DND-41 (cell line): ENCODE data around the gene GJD2.

ENCODE experiments used
- ATAC-seq: fragments of 200-7000 bp; cut with Tn5 transposase; 3 replicates; pipeline ENCODE4 v1.9.1; 2021; ENCODE audit warnings: low read depth; ENCODE audit not compliant: insufficient read depth
- DNase-seq: peaks from one replicate; pipeline ENCODE4 v3.0.0-alpha.2; 2020
- H2AFZ ChIP-seq: 2 replicates; pipeline ENCODE4 v1.6.0; 2012; ENCODE audit warnings: low read depth, low read length
- H3K27ac ChIP-seq: 2 replicates; pipeline ENCODE4 v1.5.1; 2012; ENCODE audit warnings: low read length, inconsistent platforms
- H3K27me3 ChIP-seq: fragments of 200-600 bp; sonication (generic); 2 replicates; pipeline ENCODE4 v1.6.0; 2012; ENCODE audit warnings: low read length, mild to moderate bottlenecking, inconsistent platforms; ENCODE audit not compliant: insufficient read depth, poor library complexity
- H3K36me3 ChIP-seq: 2 replicates; pipeline ENCODE4 v1.5.1; 2012; ENCODE audit warnings: low read length, inconsistent platforms; ENCODE audit not compliant: insufficient read depth
- H3K4me1 ChIP-seq: 2 replicates; pipeline ENCODE4 v1.5.1; 2012; ENCODE audit warnings: mild to moderate bottlenecking, low read length; ENCODE audit not compliant: insufficient read depth
- H3K4me2 ChIP-seq: 2 replicates; pipeline ENCODE4 v1.6.0; 2012; ENCODE audit warnings: mild to moderate bottlenecking, moderate library complexity, low read length, inconsistent platforms; ENCODE audit not compliant: insufficient read depth
- H3K4me3 ChIP-seq, 2 experiments: fragments of 200-600 bp in 1 of 2; shearing (Covaris generic) in 1 of 2; 2 replicates each; pipeline ENCODE4 v1.5.1; 2012 to 2016; ENCODE audit warnings: inconsistent platforms in 2 of 2, low read length in 2 of 2, mild to moderate bottlenecking in 2 of 2, low read depth in 1 of 2, moderate library complexity in 1 of 2
- H3K79me2 ChIP-seq: 2 replicates; pipeline ENCODE4 v1.6.0; 2012; ENCODE audit warnings: low read length, inconsistent platforms; ENCODE audit not compliant: insufficient read depth
- H3K9ac ChIP-seq: 2 replicates; pipeline ENCODE4 v1.6.0; 2012; ENCODE audit warnings: low read depth, mild to moderate bottlenecking, inconsistent platforms, low read length, moderate library complexity
- H3K9me3 ChIP-seq: 2 replicates; pipeline ENCODE4 v1.5.1; 2012; ENCODE audit warnings: low read length, moderate library complexity, mild to moderate bottlenecking, inconsistent platforms; ENCODE audit not compliant: insufficient read depth, severe bottlenecking
- H4K20me1 ChIP-seq: 2 replicates; pipeline ENCODE4 v1.6.0; 2012; ENCODE audit warnings: low read length; ENCODE audit not compliant: insufficient read depth
- EZH2 ChIP-seq: IDR thresholded peaks from 3 replicates; pipeline ENCODE4 v1.6.1; 2012; ENCODE audit warnings: borderline replicate concordance, low read depth, mild to moderate bottlenecking, moderate library complexity, low read length, inconsistent platforms; ENCODE audit not compliant: severe bottlenecking
- TF ChIP-seq, protein P1 (sequence below): IDR thresholded peaks from 2 replicates; pipeline ENCODE4 v1.5.1; 2012; ENCODE audit warnings: borderline replicate concordance, low read length, moderate library complexity, mild to moderate bottlenecking; ENCODE audit not compliant: poor library complexity, severe bottlenecking; ENCODE audit errors: extremely low read depth

Gene GJD2

DNA sequence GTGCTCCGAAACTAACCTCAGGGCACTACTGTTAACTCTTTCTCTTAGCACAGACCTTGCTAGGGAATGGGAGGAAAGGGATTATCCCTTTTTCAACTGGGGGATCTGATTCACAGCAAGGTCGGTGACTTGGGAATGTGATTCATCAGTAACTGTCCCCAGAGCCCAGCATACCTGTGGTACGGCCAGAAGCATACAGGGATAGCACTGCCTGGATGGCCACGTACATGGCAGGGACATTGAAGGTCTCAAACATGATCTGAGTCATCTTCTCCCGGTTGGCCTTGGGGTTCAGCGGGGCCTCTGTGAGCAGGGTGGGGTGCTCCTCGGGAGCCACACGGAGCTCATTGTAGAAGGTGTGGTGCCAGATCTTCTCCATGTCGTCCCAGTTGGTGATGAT, 38.3 kb upstream of the GJD2 start:
- peaks cover 7% of the 10 kb centered on the region for H3K27me3 ChIP-seq
- DNase-seq (no peak), ATAC-seq (no peak)
- H3K79me2 ChIP-seq = no peaks in the 10 kb centered on the region
- no peak overlapping the region for H3K4me3 ChIP-seq
- no peaks in the 10 kb centered on the region for H3K9me3 ChIP-seq
- no peak overlapping the region for H3K4me2 ChIP-seq
- H2AFZ ChIP-seq = no peak overlapping the region
- no peaks in the 10 kb centered on the region for H4K20me1 ChIP-seq
- H3K27ac ChIP-seq = no peak overlapping the region
- H3K4me1 ChIP-seq = no peaks in the 10 kb centered on the region
- no peaks in the 10 kb centered on the region for H3K36me3 ChIP-seq
- no peak overlapping the region for H3K9ac ChIP-seq
- no peak for TF ChIP-seq EZH2
- TF ChIP-seq, protein P1, sequence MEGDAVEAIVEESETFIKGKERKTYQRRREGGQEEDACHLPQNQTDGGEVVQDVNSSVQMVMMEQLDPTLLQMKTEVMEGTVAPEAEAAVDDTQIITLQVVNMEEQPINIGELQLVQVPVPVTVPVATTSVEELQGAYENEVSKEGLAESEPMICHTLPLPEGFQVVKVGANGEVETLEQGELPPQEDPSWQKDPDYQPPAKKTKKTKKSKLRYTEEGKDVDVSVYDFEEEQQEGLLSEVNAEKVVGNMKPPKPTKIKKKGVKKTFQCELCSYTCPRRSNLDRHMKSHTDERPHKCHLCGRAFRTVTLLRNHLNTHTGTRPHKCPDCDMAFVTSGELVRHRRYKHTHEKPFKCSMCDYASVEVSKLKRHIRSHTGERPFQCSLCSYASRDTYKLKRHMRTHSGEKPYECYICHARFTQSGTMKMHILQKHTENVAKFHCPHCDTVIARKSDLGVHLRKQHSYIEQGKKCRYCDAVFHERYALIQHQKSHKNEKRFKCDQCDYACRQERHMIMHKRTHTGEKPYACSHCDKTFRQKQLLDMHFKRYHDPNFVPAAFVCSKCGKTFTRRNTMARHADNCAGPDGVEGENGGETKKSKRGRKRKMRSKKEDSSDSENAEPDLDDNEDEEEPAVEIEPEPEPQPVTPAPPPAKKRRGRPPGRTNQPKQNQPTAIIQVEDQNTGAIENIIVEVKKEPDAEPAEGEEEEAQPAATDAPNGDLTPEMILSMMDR = no peak

DNA sequence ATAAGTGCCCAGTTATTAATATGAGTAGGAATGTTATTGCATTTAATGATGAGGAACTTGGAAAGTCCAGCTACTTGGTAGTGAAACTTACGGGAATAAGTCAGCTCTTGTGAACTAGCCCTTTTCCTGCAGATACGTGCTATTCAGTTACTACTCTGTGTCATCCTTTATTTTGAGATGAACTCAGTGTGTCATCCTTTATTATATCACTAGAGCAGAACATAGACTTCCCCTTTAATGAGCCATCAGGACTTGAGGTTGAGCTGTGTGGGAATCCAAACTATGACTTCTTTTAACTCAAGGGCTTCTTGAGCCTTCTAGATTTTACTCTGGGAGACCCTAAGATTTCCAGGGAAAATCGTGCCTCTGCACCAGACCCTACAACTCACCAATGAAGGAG, 36.9 kb upstream of the GJD2 start:
- Histone ChIP-seq H4K20me1 (no peaks in the 10 kb centered on the region), H2AFZ (no peak overlapping the region), H3K36me3 (no peaks in the 10 kb centered on the region), H3K4me3 (no peak overlapping the region), H3K79me2 (no peaks in the 10 kb centered on the region), H3K9ac (no peak overlapping the region), H3K4me2 (no peak overlapping the region), H3K4me1 (no peaks in the 10 kb centered on the region), H3K27ac (no peak overlapping the region), H3K9me3 (no peaks in the 10 kb centered on the region), H3K27me3 (no peaks in the 10 kb centered on the region)
- TF ChIP-seq, protein P1 = no peak
- no peak for TF ChIP-seq EZH2
- DNase-seq (no peak), ATAC-seq (no peak)

GRCh38 chr15:34790121-34790520, 35.3 kb upstream of the GJD2 start:
- DNase-seq (no peak), ATAC-seq (no peak)
- no peak for TF ChIP-seq EZH2
- TF ChIP-seq, protein P1 = no peak
- Histone ChIP-seq H4K20me1 (no peaks in the 10 kb centered on the region), H3K4me1 (no peaks in the 10 kb centered on the region), H3K9ac (no peak overlapping the region), H3K9me3 (no peaks in the 10 kb centered on the region), H3K27ac (no peak overlapping the region), H2AFZ (no peak overlapping the region), H3K79me2 (no peaks in the 10 kb centered on the region), H3K4me2 (no peak overlapping the region), H3K36me3 (no peaks in the 10 kb centered on the region), H3K27me3 (no peaks in the 10 kb centered on the region), H3K4me3 (no peak overlapping the region)

- TF ChIP-seq, protein P1 = no peak
- no peak for TF ChIP-seq EZH2
- no peaks in the 10 kb centered on the region for H4K20me1 ChIP-seq
- H3K4me2 ChIP-seq = no peak overlapping the region
- H3K27ac ChIP-seq = no peak overlapping the region
- H3K9ac ChIP-seq = no peak overlapping the region
- H3K4me3 ChIP-seq = no peak overlapping the region
- no peaks in the 10 kb centered on the region for H3K9me3 ChIP-seq
- H3K27me3 ChIP-seq = no peaks in the 10 kb centered on the region
- H3K4me1 ChIP-seq = no peaks in the 10 kb centered on the region
- ATAC-seq (no peak), DNase-seq (no peak)
- H2AFZ ChIP-seq = no peak overlapping the region
- H3K79me2 ChIP-seq = no peaks in the 10 kb centered on the region
- no peaks in the 10 kb centered on the region for H3K36me3 ChIP-seq
Observed at GRCh38 chr15:34789326-34789725, 34.5 kb upstream of the GJD2 start.
